CD4-positive, alpha-beta T cell treated with Interleukin-2 at 100 ng/mL for 4 hours (primary cell): ENCODE measurements around the gene MTMR10.

Experiments used
- DNase-seq: peaks from one replicate; pipeline ENCODE4 v3.0.0-alpha.2; 2020; ENCODE audit warnings: low spot score

Gene MTMR10

GRCh38 chr15:30956216-30957124 lies 35.0 kb downstream of the MTMR10 start:
- DNase-seq, result no peak

GRCh38 chr15:30954674-30955073 lies 36.8 kb downstream of the MTMR10 start:
- no peak for DNase-seq

- no peak for DNase-seq
Measured at GRCh38 chr15:30953731-30954378, 37.6 kb downstream of the MTMR10 start.

- no peak for DNase-seq
Measured at GRCh38 chr15:30953183-30953582, 38.2 kb downstream of the MTMR10 start.

- DNase-seq, result no peak
Measured at GRCh38 chr15:30943654-30944335, 47.6 kb downstream of the MTMR10 start.

- no peak for DNase-seq
Measured at GRCh38 chr15:30941520-30941919, 49.9 kb downstream of the MTMR10 start.

- DNase-seq, result no peak
Measured at GRCh38 chr15:30940359-30940758, 51.1 kb downstream of the MTMR10 start.

- DNase-seq, result no peak
Measured at GRCh38 chr15:30939161-30939560, 52.3 kb downstream of the MTMR10 start.

- DNase-seq, result no peak
Measured at GRCh38 chr15:30933293-30933692, 58.1 kb downstream of the MTMR10 start.

GRCh38 chr15:30930422-30930821 lies 61.0 kb downstream of the MTMR10 start:
- no peak for DNase-seq

GRCh38 chr15:30929982-30930381 lies 61.4 kb downstream of the MTMR10 start:
- no peak for DNase-seq

- no peak for DNase-seq
Measured at GRCh38 chr15:30929064-30929669, 62.3 kb downstream of the MTMR10 start.

GRCh38 chr15:30928076-30928475 lies 63.4 kb downstream of the MTMR10 start:
- DNase-seq, result no peak

- no peak for DNase-seq
Measured at GRCh38 chr15:30927148-30927761, 64.2 kb downstream of the MTMR10 start.

GRCh38 chr15:30926161-30926560 lies 65.3 kb downstream of the MTMR10 start:
- DNase-seq, result no peak

GRCh38 chr15:30925686-30926085 lies 65.7 kb downstream of the MTMR10 start:
- no peak for DNase-seq

GRCh38 chr15:30924353-30924752 lies 67.1 kb downstream of the MTMR10 start:
- no peak for DNase-seq

- DNase-seq, result no peak
Measured at GRCh38 chr15:30923429-30923828, 68.0 kb downstream of the MTMR10 start.

- DNase-seq, result no peak
Measured at GRCh38 chr15:30922480-30923311, 68.7 kb downstream of the MTMR10 start.

- DNase-seq, result no peak
Measured at GRCh38 chr15:30921781-30922479, 69.5 kb downstream of the MTMR10 start.
